Stimulated activated CD4-positive, alpha-beta T cell treated with anti-CD3 and anti-CD28 coated beads, Interleukin-12 subunit alpha, Interleukin-12 subunit beta, amount 100 ng/mL, for 24 hours (primary cell): Measurements from ENCODE around the gene SLC6A11.

ENCODE experiments used
- DNase-seq, 2 experiments: peaks; one replicate each; pipeline ENCODE4 v3.0.0-alpha.2; 2020; ENCODE audit warnings: low read depth in 2 of 2

SLC6A11 gene

GRCh38 chr3:10816019-10816862, at the start of gene SLC6A11:
Gene SLC6A11, plus strand, starts transcription at chr3:10816228. Its CDS starts 38 bp downstream, at chr3:10816266.
- DNase-seq: no peak

- no peak for DNase-seq
Observed at GRCh38 chr3:10768708-10769394, 47.2 kb upstream of the SLC6A11 start.

GRCh38 chr3:10770547-10770946, 45.5 kb upstream of the SLC6A11 start:
- DNase-seq: no peak

GRCh38 chr3:10770981-10771380, 45.0 kb upstream of the SLC6A11 start:
- no peak for DNase-seq

GRCh38 chr3:10771486-10772270, 44.4 kb upstream of the SLC6A11 start:
- no peak for DNase-seq

GRCh38 chr3:10772271-10773161, 43.5 kb upstream of the SLC6A11 start:
- DNase-seq: no peak

- DNase-seq: no peak
Observed at GRCh38 chr3:10774129-10774670, 41.8 kb upstream of the SLC6A11 start.

GRCh38 chr3:10774825-10775224, 41.2 kb upstream of the SLC6A11 start:
- DNase-seq: no peak

GRCh38 chr3:10775259-10775658, 40.8 kb upstream of the SLC6A11 start:
- DNase-seq: no peak

GRCh38 chr3:10775828-10776227, 40.2 kb upstream of the SLC6A11 start:
- DNase-seq: no peak

- DNase-seq: no peak
Observed at GRCh38 chr3:10777627-10778026, 38.4 kb upstream of the SLC6A11 start.

- no peak for DNase-seq
Observed at GRCh38 chr3:10778492-10779292, 37.3 kb upstream of the SLC6A11 start.

GRCh38 chr3:10779293-10779805, 36.7 kb upstream of the SLC6A11 start:
- DNase-seq: no peak

GRCh38 chr3:10780243-10780642, 35.8 kb upstream of the SLC6A11 start:
- no peak for DNase-seq

GRCh38 chr3:10780922-10781321, 35.1 kb upstream of the SLC6A11 start:
- DNase-seq: no peak

- no peak for DNase-seq
Observed at GRCh38 chr3:10781981-10782380, 34.0 kb upstream of the SLC6A11 start.

GRCh38 chr3:10783360-10784351, 32.4 kb upstream of the SLC6A11 start:
- DNase-seq: peak in 1 of 2 experiments; percentile 8

GRCh38 chr3:10786640-10787039, 29.4 kb upstream of the SLC6A11 start:
- DNase-seq: no peak

GRCh38 chr3:10788451-10788850, 27.6 kb upstream of the SLC6A11 start:
- DNase-seq: no peak
